ENCODE measurements around the gene JUN.

The JUN gene

DNA sequence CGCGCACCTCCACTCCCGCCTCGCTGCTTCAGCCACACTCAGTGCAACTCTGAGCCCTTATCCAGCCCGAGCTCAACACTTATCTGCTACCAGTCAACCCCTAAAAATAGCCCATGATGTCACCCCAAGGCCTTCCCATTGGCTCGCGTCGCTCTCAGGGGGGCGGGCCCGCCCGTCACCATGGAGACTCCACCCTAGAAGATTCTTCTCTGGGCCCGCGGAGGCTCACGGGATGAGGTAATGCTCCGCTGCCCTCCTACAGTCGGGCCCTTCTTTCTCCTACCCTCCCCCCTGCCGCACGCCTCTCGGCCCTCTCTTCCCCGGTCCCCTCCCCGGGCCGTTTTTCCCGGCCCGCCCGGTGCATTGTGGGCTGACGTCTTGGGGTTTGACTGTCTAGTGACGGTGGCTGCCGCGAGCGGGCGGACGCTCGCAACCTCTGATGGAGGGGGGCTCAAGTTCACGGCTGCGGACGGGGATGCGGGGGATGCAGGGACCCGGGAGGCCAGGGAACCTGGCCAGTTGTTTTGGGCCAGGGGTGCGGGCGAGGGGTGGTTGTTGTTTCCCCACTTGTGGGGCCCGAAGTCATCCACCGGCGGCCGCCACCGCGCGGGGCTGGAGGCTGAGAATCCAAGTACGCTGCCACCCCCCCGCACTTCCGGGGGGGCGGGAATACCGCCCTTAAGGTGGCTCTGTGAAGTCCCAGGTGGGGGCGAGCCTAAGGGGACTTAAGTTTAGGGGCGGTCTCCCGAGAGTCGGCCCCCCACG, at the start of gene JUN:
JUN (minus strand) TSS at position 55 of the 765 bp plus-strand sequence. CDS start 977 bp downstream, outside the sequence.
- no peaks in the 10 kb centered on the region for H3K9me3 ChIP-seq (ENCODE audit: control insufficient read depth, low read depth, low read length)
- peaks cover 9% of the 10 kb centered on the region for H3K4me1 ChIP-seq (ENCODE audit: control insufficient read depth, low read depth, low read length)
- peak within 1 kb of the TSS; percentile 85 for H3K9ac ChIP-seq (ENCODE audit: low read length)
- H3K36me3 ChIP-seq (ENCODE audit: control insufficient read depth, low read depth, low read length), result no peaks in the 10 kb centered on the region
- H3K27ac ChIP-seq (ENCODE audit: low read length), result no peak within 1 kb of the TSS
- H3K27me3 ChIP-seq (ENCODE audit: control insufficient read depth, insufficient read depth, low read length), result peaks cover 59% of the 10 kb centered on the region
- peak within 1 kb of the TSS; percentile 80 for H3K4me3 ChIP-seq (ENCODE audit: low read length)

DNA sequence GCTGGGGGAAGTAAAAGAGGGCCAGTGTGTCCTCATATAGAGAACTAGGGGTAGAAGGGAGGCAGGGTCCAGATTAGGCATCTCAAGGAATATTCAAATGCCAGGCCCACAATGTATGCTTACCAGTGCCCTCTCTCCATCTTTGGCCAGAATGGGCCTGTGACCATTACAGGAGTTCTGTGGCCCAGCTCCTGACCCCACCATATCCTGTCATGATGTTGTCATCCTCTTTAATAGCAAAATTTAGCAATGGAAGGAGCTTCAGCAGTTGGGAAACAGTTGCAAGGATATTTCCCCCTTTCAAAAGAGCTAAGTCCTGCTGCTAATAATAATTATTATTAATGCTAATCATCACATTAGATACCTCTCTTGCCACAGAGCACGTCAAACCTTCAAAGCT, 49.3 kb upstream of the JUN start:
- H3K9me3 ChIP-seq (ENCODE audit: control insufficient read depth, low read depth, low read length), result no peaks in the 10 kb centered on the region
- no peak overlapping the region for H3K27ac ChIP-seq (ENCODE audit: low read length)
- no peaks in the 10 kb centered on the region for H3K27me3 ChIP-seq (ENCODE audit: control insufficient read depth, insufficient read depth, low read length)
- no peaks in the 10 kb centered on the region for H3K36me3 ChIP-seq (ENCODE audit: control insufficient read depth, low read depth, low read length)
- H3K9ac ChIP-seq (ENCODE audit: low read length), result no peak overlapping the region
- no peak overlapping the region for H3K4me3 ChIP-seq (ENCODE audit: low read length)
- no peaks in the 10 kb centered on the region for H3K4me1 ChIP-seq (ENCODE audit: control insufficient read depth, low read depth, low read length)

DNA sequence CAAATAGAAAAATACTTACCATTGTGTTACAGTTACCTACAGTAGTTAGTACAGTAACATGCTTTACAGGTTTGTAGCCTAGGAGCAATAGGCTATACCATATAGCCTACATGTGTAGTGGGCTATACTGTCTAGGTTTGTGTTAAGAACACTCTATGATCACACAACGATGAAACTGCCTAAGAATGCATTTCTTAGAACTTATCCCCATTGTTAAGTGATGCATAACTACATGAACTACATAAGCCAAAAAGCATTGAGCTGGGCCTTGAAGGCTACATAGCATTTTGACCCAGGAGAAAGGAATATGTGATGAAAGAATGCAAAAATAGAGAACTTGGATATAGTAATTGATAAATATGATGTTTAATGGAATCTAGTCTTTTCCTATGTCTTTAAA, 46.4 kb upstream of the JUN start:
- Histone ChIP-seq H3K27me3 (ENCODE audit: control insufficient read depth, insufficient read depth, low read length) (no peaks in the 10 kb centered on the region), H3K27ac (ENCODE audit: low read length) (no peak overlapping the region), H3K9ac (ENCODE audit: low read length) (no peak overlapping the region), H3K4me3 (ENCODE audit: low read length) (no peak overlapping the region), H3K4me1 (ENCODE audit: control insufficient read depth, low read depth, low read length) (no peaks in the 10 kb centered on the region), H3K36me3 (ENCODE audit: control insufficient read depth, low read depth, low read length) (no peaks in the 10 kb centered on the region), H3K9me3 (ENCODE audit: control insufficient read depth, low read depth, low read length) (peaks cover 10% of the 10 kb centered on the region)

DNA sequence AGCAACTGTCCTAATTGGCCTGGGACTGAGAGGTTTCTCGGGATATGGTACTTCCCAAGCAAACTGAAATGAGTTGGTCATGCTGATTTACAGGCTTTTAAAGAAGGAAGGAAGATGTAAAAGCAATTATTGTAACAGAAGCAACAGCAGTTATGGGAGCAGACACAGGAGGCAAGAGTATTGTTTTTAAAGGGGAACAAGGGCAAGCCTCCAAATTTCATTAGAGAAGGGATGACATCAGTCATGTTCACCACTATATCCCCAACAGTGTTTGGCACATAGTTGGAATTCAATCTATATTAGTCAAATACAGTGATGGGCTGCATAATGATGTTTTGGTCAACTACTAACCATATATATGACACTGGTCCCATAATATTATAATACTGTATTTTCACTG, 46.0 kb upstream of the JUN start:
- Histone ChIP-seq H3K4me1 (ENCODE audit: control insufficient read depth, low read depth, low read length) (no peaks in the 10 kb centered on the region), H3K4me3 (ENCODE audit: low read length) (no peak overlapping the region), H3K9me3 (ENCODE audit: control insufficient read depth, low read depth, low read length) (peaks cover 10% of the 10 kb centered on the region), H3K27ac (ENCODE audit: low read length) (no peak overlapping the region), H3K9ac (ENCODE audit: low read length) (no peak overlapping the region), H3K27me3 (ENCODE audit: control insufficient read depth, insufficient read depth, low read length) (no peaks in the 10 kb centered on the region), H3K36me3 (ENCODE audit: control insufficient read depth, low read depth, low read length) (no peaks in the 10 kb centered on the region)

DNA sequence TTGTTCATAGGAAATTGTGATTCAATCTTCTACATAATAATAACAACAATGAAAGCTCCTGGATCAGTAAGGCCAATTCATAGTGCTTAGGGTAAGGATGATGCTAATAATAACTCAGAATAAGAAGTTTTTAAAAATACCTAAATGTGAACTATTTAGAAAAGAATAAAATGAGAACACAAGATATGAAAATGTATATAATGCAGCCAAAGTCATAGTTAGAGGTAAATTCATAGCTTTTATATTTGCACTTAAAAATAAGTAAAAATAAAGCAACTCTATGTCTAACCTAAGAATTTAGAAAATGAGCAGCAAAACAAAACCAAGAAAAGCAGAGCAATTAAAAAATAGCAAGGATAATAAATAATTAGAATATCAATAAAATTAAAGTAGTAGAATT, 43.5 kb upstream of the JUN start:
- H3K36me3 ChIP-seq (ENCODE audit: control insufficient read depth, low read depth, low read length), result no peaks in the 10 kb centered on the region

GRCh38 chr1:58824753-58825389, 41.0 kb upstream of the JUN start:
- no peaks in the 10 kb centered on the region for H3K27me3 ChIP-seq (ENCODE audit: control insufficient read depth, insufficient read depth, low read length)
- no peak overlapping the region for H3K9ac ChIP-seq (ENCODE audit: low read length)
- H3K36me3 ChIP-seq (ENCODE audit: control insufficient read depth, low read depth, low read length), result no peaks in the 10 kb centered on the region
- H3K4me1 ChIP-seq (ENCODE audit: control insufficient read depth, low read depth, low read length), result no peaks in the 10 kb centered on the region
- peaks cover 10% of the 10 kb centered on the region for H3K9me3 ChIP-seq (ENCODE audit: control insufficient read depth, low read depth, low read length)
- no peak overlapping the region for H3K27ac ChIP-seq (ENCODE audit: low read length)
- H3K4me3 ChIP-seq (ENCODE audit: low read length), result no peak overlapping the region

More for the DNA sequence above, 43.5 kb upstream of the JUN start:
- H3K27ac ChIP-seq (ENCODE audit: low read length), result no peak overlapping the region
- no peaks in the 10 kb centered on the region for H3K4me1 ChIP-seq (ENCODE audit: control insufficient read depth, low read depth, low read length)
- no peaks in the 10 kb centered on the region for H3K27me3 ChIP-seq (ENCODE audit: control insufficient read depth, insufficient read depth, low read length)
- no peak overlapping the region for H3K9ac ChIP-seq (ENCODE audit: low read length)
- peaks cover 10% of the 10 kb centered on the region for H3K9me3 ChIP-seq (ENCODE audit: control insufficient read depth, low read depth, low read length)
- H3K4me3 ChIP-seq (ENCODE audit: low read length), result no peak overlapping the region

GRCh38 chr1:58823481-58824010, 39.7 kb upstream of the JUN start:
- peaks cover 10% of the 10 kb centered on the region for H3K9me3 ChIP-seq (ENCODE audit: control insufficient read depth, low read depth, low read length)
- H3K36me3 ChIP-seq (ENCODE audit: control insufficient read depth, low read depth, low read length), result no peaks in the 10 kb centered on the region
- H3K4me1 ChIP-seq (ENCODE audit: control insufficient read depth, low read depth, low read length), result no peaks in the 10 kb centered on the region
- H3K27ac ChIP-seq (ENCODE audit: low read length), result no peak overlapping the region
- no peak overlapping the region for H3K4me3 ChIP-seq (ENCODE audit: low read length)
- no peaks in the 10 kb centered on the region for H3K27me3 ChIP-seq (ENCODE audit: control insufficient read depth, insufficient read depth, low read length)
- H3K9ac ChIP-seq (ENCODE audit: low read length), result no peak overlapping the region

GRCh38 chr1:58821309-58821708, 37.5 kb upstream of the JUN start:
- H3K36me3 ChIP-seq (ENCODE audit: control insufficient read depth, low read depth, low read length), result no peaks in the 10 kb centered on the region
- no peaks in the 10 kb centered on the region for H3K9me3 ChIP-seq (ENCODE audit: control insufficient read depth, low read depth, low read length)
- H3K27me3 ChIP-seq (ENCODE audit: control insufficient read depth, insufficient read depth, low read length), result peaks cover 6% of the 10 kb centered on the region
- no peak overlapping the region for H3K27ac ChIP-seq (ENCODE audit: low read length)
- no peaks in the 10 kb centered on the region for H3K4me1 ChIP-seq (ENCODE audit: control insufficient read depth, low read depth, low read length)
- H3K4me3 ChIP-seq (ENCODE audit: low read length), result no peak overlapping the region
- H3K9ac ChIP-seq (ENCODE audit: low read length), result no peak overlapping the region

DNA sequence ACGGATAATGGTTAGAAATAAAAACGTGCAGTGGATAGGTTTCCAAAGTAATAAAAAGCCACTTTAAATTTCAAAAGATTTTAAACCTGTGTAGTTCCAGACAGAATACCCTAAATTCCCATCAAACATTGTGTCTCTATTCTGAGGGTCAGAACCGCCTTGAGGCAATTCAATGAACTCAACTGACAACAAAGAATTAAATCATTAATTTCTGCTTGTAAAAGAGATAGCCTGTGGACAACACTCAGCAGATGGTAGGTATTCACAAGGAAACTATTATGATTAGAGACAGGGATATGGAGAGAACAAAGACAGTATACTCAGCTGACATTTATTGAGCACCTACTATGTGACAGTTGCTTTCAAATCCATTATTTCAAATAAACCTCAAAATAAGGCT, 35.1 kb upstream of the JUN start:
- Histone ChIP-seq H3K27ac (ENCODE audit: low read length) (no peak overlapping the region), H3K27me3 (ENCODE audit: control insufficient read depth, insufficient read depth, low read length) (peaks cover 24% of the 10 kb centered on the region), H3K9me3 (ENCODE audit: control insufficient read depth, low read depth, low read length) (no peaks in the 10 kb centered on the region), H3K4me1 (ENCODE audit: control insufficient read depth, low read depth, low read length) (peaks cover 6% of the 10 kb centered on the region), H3K9ac (ENCODE audit: low read length) (no peak overlapping the region), H3K36me3 (ENCODE audit: control insufficient read depth, low read depth, low read length) (no peaks in the 10 kb centered on the region), H3K4me3 (ENCODE audit: low read length) (no peak overlapping the region)

DNA sequence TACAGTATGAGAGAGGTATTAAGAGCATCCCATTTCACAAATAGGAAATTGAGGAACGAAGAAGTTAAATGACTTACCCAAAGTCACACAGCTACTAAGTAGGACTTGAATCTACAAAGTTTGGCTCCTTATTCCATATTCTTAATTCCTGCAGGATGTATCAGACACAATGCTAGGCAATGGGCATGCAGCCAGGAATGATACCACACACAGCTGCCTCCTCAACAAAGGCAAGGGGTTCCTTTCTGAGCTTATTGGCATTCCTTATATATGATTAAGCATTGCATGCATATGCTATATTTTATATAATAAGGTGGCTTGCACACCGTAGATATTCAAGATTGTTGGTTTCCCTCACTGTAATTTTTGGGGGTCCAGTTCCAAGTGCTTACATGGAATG, 34.2 kb upstream of the JUN start:
- Histone ChIP-seq H3K36me3 (ENCODE audit: control insufficient read depth, low read depth, low read length) (no peaks in the 10 kb centered on the region), H3K4me3 (ENCODE audit: low read length) (no peak overlapping the region), H3K4me1 (ENCODE audit: control insufficient read depth, low read depth, low read length) (peaks cover 11% of the 10 kb centered on the region), H3K27ac (ENCODE audit: low read length) (no peak overlapping the region), H3K9me3 (ENCODE audit: control insufficient read depth, low read depth, low read length) (no peaks in the 10 kb centered on the region), H3K27me3 (ENCODE audit: control insufficient read depth, insufficient read depth, low read length) (peaks cover 33% of the 10 kb centered on the region), H3K9ac (ENCODE audit: low read length) (no peak overlapping the region)

GRCh38 chr1:58816747-58817221, 32.9 kb upstream of the JUN start:
- Histone ChIP-seq H3K9me3 (ENCODE audit: control insufficient read depth, low read depth, low read length) (no peaks in the 10 kb centered on the region), H3K27me3 (ENCODE audit: control insufficient read depth, insufficient read depth, low read length) (peaks cover 35% of the 10 kb centered on the region), H3K36me3 (ENCODE audit: control insufficient read depth, low read depth, low read length) (no peaks in the 10 kb centered on the region), H3K4me3 (ENCODE audit: low read length) (peak overlapping the region; percentile 69), H3K9ac (ENCODE audit: low read length) (peak overlapping the region; percentile 43), H3K27ac (ENCODE audit: low read length) (no peak overlapping the region), H3K4me1 (ENCODE audit: control insufficient read depth, low read depth, low read length) (peaks cover 11% of the 10 kb centered on the region)
